Right ventricle myocardium superior (tissue), 1 donor: Measurements from ENCODE around the gene MARCHF6. TPM values are rescaled to one million over a fixed set of nuclear protein-coding genes. Genes with fewer than 3 reads are reported as not detected.
"Not testable (repeated sequence)": the region's sequence is repeated elsewhere in the genome, so short reads cannot be mapped to it uniquely, and the experiment has no call there.

Experiments
- ATAC-seq: fragments of 200-7000 bp; cut with Tn5 transposase; one replicate; pipeline ENCODE4 v1.9.1; 2020; ENCODE audit warnings: mild to moderate bottlenecking; ENCODE audit not compliant: poor library complexity
- DNase-seq: peaks from one replicate; pipeline ENCODE4 v3.0.0-alpha.2; 2020
- intact Hi-C: fragments of 100-400 bp; cut with DNase I; formaldehyde crosslinking; loops from one replicate; pipeline ENCODE4 v1.11.2; 2022
- total RNA-seq: library from RNA; stranded (reverse); fragmentation: NEBNext Ultra II Directional; extraction: Animal tissue kit (Norgen Biotek cat#: 25700); gene quantifications from one replicate; pipeline ENCODE4 v1.2.1, GENCODE V29; 2021
- donor health status: DM: no; HTN: yes; CAD: no; lungs with severe emphysema.

MARCHF6 gene
- total RNA-seq, 1 donor from 2014 or later: 170 TPM

- intact Hi-C loops: no loop called here
- peak; percentile 46 for ATAC-seq
- DNase-seq: no peak
Observed at GRCh38 chr5:10366310-10367272, 13.1 kb downstream of the MARCHF6 start.

GRCh38 chr5:10367579-10367978 lies 14.1 kb downstream of the MARCHF6 start:
- ATAC-seq: no peak
- DNase-seq: no peak
- intact Hi-C loops: no loop called here

- DNase-seq: no peak
- intact Hi-C loops: no loop called here
- no peak for ATAC-seq
Observed at GRCh38 chr5:10370931-10371330, 17.4 kb downstream of the MARCHF6 start.

GRCh38 chr5:10371369-10371768 lies 17.9 kb downstream of the MARCHF6 start:
- ATAC-seq, intact Hi-C loops, DNase-seq: not testable (repeated sequence)

- intact Hi-C loops: no loop called here
- DNase-seq (no peak), ATAC-seq (no peak)
Observed at GRCh38 chr5:10372726-10373709, 19.5 kb downstream of the MARCHF6 start.

- intact Hi-C loops: no loop called here
- DNase-seq (no peak), ATAC-seq (no peak)
Observed at GRCh38 chr5:10374046-10375022, 20.8 kb downstream of the MARCHF6 start.

- intact Hi-C loops, DNase-seq, ATAC-seq: not testable (repeated sequence)
Observed at GRCh38 chr5:10375146-10375545, 21.7 kb downstream of the MARCHF6 start.

GRCh38 chr5:10376544-10376943 lies 23.0 kb downstream of the MARCHF6 start:
- ATAC-seq (peak; percentile 40), DNase-seq (no peak)
- intact Hi-C loops: no loop called here

- ATAC-seq (no peak), DNase-seq (no peak)
- intact Hi-C loops: no loop called here
Observed at GRCh38 chr5:10377081-10377480, 23.6 kb downstream of the MARCHF6 start.

GRCh38 chr5:10381803-10382202 lies 28.3 kb downstream of the MARCHF6 start:
- no peak for ATAC-seq
- DNase-seq: no peak
- intact Hi-C loops: no loop called here

- DNase-seq (no peak), ATAC-seq (peak; percentile 79)
- intact Hi-C loops: no loop called here
Observed at GRCh38 chr5:10384483-10384882, 31.0 kb downstream of the MARCHF6 start.

- intact Hi-C loops: no loop called here
- ATAC-seq (no peak), DNase-seq (no peak)
Observed at GRCh38 chr5:10387690-10388089, 34.2 kb downstream of the MARCHF6 start.

- intact Hi-C loops: no loop called here
Observed at GRCh38 chr5:10391130-10391529, 37.6 kb downstream of the MARCHF6 start.

GRCh38 chr5:10392567-10393328 lies 39.3 kb downstream of the MARCHF6 start:
- peak; percentile 86 for ATAC-seq
- DNase-seq, intact Hi-C loops: not testable (repeated sequence)

More at GRCh38 chr5:10391130-10391529, 37.6 kb downstream of the MARCHF6 start:
- ATAC-seq (no peak), DNase-seq (no peak)

- DNase-seq: no peak
- no peak for ATAC-seq
- intact Hi-C loops: no loop called here
Observed at GRCh38 chr5:10393491-10393890, 40.0 kb downstream of the MARCHF6 start.

- ATAC-seq (no peak), DNase-seq (no peak)
- intact Hi-C loops: no loop called here
Observed at GRCh38 chr5:10396552-10396951, 43.1 kb downstream of the MARCHF6 start.

- DNase-seq: no peak
- intact Hi-C loops: loop anchor here (10.0 kb wide), 1 partner anchor 75 kb away; no protein-coding TSS in a partner anchor
Observed at GRCh38 chr5:10399839-10400238, 46.3 kb downstream of the MARCHF6 start.

More at GRCh38 chr5:10399839-10400238, 46.3 kb downstream of the MARCHF6 start:
- ATAC-seq: peak; percentile 58
